Stimulated activated CD4-positive, alpha-beta T cell treated with anti-CD3 and anti-CD28 coated beads, Interleukin-15, amount 100 ng/mL, for 24 hours (primary cell): Measurements from ENCODE around the gene MCTP2.

Source experiments
- DNase-seq: peaks from one replicate; pipeline ENCODE4 v3.0.0-alpha.2; 2020

Gene MCTP2

DNA sequence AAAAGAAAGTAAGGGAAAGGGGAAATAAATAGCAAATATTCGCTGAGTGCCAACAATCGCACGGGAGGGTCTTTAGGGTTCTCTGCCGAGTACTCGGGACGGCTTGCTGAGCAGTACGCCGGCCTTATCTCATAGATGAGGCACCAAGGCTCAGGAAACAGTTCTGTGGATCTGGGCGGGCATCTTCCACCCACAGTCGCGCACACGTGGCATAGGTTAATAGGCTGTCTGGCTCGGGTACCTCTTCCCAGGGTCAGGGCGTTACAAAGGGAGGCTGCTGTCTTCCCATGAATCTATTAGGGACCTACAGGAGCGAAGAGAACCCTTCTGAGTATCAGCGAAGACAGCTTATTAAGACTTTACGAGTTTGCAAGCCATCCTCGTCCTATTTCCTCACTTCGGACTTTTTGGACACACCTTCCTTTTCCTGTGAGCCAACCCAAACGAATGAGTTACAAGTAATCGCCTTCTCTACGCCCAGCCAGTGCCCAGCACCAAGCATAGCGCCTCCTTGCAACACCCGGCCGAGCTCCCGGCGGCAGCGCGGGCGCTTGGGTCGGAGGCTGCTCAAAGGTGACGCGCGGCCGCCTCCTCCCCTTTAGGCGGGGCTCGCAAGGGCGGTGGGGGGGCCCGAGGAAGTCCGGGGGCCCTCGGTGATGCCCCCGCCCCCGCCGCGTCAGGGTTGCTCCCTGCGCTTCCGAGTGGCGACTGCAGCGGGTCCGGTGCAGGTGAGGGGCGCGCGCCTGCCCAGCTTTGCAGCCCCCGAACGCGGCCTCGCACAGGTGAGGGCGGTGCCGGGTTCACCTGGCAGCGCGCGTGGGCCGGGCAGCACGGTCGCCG is at the start of gene MCTP2:
TSS of gene MCTP2 (plus strand) at position 679 of the 840 bp plus-strand sequence. CDS start 66,705 bp downstream, outside the sequence.
- peak; percentile 87 for DNase-seq

GRCh38 chr15:94182883-94183282 is 48.5 kb upstream of the MCTP2 start:
- no peak for DNase-seq

- no peak for DNase-seq
Measured at GRCh38 chr15:94185547-94186236, 45.7 kb upstream of the MCTP2 start.

DNA sequence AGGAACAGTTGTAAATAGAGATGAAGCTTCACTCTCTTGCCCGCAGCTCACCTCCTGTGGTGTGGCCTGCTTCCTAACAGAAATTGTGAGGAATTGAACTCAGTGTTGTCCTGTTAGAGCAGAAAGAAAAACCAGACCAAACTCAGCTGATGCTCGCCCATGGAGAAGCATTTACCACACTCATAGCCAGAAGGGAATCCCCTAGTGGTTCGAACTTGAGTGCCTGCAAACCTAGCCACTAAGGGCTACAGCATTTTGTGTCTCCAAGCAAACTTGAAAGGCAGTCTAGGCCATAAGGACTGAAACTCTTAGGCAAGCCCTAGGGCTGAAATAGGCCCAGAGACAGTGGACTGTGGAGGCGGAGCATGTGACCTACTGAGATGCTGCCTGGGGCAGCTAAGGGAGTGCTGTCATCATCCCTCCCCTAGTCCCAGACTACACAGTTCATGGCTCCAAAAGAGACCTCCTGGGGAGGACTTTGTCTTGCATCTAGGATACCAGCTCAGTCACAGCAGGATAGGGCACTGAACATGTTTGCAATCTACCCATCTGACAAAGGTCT is 44.5 kb upstream of the MCTP2 start:
- no peak for DNase-seq

GRCh38 chr15:94193906-94194305 is 37.5 kb upstream of the MCTP2 start:
- no peak for DNase-seq

DNA sequence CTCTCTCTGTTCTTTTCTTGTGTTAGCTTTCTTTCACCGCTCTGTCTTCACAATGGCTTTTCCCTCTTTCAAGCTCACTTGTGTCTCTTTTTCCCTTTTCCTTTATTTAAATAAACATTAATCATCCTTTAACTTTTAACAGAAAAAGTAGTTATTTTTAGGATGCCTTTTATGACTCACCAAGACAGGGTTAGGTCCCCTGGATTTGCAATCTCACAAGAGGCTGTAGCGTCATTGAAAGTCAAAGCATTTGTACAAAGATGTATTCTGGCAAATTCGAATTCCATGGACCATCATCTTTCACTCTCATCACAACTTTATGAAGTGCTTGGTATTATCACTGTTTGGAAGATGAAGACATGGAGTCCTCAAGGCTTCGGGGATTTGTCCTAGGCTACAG is 34.8 kb upstream of the MCTP2 start:
- DNase-seq = no peak

DNA sequence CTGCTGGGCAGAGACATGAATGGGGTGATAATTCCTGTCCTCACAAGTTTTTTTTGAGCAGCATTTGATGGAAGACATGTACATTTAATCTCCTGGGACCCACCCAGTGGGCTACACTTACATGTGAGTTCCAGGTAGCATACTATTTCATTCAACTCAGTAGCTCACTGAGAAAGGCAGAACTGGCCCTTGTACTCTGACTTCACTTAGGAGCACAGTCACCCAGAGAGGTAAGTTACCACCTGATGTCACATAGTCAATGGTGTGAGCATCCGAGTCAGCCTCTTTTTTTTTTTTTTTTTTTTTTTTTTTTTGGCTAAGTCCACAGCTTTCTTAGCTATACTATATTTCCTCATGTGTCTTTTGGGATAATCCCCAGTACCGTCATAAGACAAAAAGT is 32.7 kb upstream of the MCTP2 start:
- no peak for DNase-seq

GRCh38 chr15:94199725-94200124 is 31.6 kb upstream of the MCTP2 start:
- no peak for DNase-seq

DNA sequence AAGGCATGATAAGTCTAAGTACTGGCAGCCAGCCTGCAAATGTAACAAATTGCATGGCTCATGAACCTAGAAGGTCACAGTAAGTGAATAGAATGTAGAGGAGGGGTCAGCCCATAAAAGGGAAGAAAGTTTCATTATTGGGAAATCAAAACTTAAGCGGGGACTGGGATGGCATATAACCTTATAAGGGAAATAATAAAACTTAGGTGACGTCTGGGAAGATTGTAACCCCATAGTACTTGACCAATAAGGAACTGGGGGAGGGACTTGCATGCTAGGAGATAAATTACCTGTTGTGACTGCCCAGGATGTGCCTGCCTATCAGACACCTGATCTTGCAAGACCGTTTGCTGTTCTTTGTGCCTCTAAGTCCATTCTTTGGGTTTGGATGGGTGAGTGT is 28.1 kb upstream of the MCTP2 start:
- no peak for DNase-seq

DNA sequence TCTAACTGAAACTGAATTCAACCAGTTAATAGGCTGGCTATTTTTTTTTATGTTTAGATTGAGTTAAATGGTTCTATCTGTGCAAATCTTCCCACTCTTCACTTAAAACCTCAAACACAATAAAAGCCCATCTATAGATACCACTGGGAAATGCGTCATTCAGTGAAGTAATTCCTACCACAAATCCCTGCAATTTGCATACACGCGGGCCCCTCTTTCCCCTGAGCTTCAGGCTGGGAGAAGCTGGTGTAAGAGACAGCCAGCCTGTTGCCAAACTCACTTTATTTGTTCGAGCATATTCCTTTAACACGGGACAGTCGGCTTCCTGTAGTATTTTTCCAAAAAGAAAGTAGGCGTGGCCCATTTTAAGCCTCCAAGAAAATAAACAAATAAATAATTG is 26.0 kb upstream of the MCTP2 start:
- peak; percentile 23 for DNase-seq

DNA sequence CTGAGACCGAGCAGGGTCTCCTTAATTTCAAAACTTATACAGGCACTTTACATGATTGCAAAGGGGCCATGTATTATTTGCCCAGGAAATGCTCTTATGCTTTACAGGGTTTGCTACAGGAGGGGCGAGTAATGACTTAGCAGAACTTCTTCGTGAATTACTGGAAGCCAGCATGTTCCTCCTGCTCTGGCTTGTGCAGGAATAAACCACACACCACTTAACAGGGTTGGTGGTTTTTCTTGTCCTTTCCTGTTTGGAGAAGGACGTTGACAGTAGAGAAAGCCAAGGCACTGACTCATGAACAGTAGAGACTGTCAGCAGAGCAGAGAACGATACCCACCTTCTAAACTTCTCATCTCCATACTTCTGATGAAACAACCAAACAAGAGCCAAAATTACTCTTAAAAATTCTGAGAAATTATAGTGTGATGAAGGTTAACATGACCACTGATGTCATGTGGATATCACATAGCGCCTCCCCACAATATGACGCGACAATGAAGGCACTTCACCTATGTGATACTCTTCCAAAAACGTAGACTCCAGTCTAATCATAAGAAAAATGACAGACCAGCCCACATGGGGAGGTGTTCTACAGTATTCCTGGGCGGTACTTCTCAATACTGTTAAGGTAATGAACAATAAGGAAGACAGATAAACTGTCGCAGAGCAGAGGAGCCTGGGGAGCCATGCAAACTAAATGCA is 24.7 kb upstream of the MCTP2 start:
- peak; percentile 52 for DNase-seq

DNA sequence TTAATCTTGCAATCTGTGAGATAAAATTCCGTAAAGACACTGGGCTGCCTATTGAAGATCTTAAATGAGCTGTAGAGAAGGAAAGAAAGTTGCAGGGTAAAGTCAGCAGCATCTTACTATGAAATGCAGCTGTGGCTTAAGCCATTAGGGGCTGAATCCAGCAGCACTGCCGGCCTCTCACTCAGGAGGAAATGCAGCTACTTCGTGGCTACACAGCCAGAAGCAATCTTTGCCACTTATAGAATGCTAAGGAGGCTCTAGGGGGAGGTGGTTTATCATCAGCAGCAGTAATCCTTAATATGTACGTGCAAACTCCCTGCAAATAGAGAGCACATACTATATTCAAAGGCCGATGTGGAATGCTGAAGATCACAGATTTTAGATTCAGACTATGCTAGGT is 19.1 kb upstream of the MCTP2 start:
- DNase-seq = no peak

DNA sequence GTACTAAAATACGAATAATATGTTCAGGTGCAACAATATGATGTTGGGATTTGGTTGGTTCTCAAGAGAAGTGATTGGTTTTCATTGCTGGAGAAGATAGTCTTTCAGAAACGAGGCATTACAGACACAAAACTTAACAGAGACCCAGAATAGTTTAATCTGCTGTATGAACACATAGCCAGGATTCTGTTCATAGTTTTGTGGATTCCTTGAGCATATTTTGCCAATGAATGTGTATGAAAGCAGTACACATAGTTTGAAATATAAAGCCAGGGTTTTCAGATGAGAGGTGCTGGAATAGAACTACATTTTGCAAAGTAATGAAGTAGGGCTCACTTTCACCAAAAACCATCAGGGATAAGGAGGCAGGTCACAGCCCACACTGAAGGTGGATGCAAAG is 5.7 kb upstream of the MCTP2 start:
- no peak for DNase-seq

GRCh38 chr15:94228611-94229010 is 2.8 kb upstream of the MCTP2 start:
- no peak for DNase-seq

- DNase-seq = peak; percentile 65
Measured at GRCh38 chr15:94229591-94230369, 1.6 kb upstream of the MCTP2 start.

DNA sequence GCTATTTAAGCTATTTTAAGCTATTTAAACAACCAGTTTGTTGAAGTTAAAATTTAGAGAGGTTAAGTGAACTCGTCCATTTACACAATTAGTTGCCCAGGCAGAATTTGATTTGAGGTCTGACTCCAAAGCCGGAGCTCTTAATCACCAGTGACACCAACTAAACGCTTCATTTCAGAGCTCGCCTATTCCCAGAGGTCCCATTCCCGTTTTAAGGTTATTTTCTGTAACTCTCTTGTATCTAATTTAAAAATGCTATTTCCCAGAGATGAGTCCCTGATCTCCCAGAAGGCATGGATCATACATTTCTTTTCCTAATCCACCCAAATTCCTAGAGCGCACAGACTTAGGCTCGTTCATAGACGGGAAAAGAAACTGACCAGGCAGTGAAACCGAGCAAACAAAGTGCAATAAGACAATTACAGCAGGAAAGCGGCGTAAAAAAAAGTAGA is 904 bp upstream of the MCTP2 start:
- DNase-seq = no peak

- DNase-seq = no peak
Measured at GRCh38 chr15:94231723-94232468, 535 bp downstream of the MCTP2 start.

- no peak for DNase-seq
Measured at GRCh38 chr15:94233441-94233840, 2.1 kb downstream of the MCTP2 start.

DNA sequence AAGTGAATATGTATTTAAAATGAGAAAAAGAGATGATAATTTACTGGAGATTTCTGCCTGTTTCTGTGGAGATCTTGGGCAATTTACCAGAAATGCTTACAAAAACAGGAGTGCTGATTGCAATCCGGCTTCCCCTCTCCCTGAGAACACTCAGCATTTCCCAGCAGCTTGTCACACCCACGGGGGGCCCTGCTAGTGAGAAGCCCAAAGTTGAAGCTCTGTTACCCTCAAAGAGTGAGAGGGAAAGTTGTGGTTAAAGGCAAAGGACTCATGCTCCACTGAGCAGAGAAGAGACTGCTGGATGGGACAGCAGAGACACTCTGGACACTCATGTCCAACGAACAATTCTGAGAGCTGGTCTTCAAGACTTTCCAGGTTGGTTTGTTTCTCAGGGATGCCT is 2.9 kb downstream of the MCTP2 start:
- DNase-seq = peak; percentile 73

- DNase-seq = no peak
Measured at GRCh38 chr15:94235041-94235440, 3.7 kb downstream of the MCTP2 start.

GRCh38 chr15:94235646-94236045 is 4.3 kb downstream of the MCTP2 start:
- no peak for DNase-seq

DNA sequence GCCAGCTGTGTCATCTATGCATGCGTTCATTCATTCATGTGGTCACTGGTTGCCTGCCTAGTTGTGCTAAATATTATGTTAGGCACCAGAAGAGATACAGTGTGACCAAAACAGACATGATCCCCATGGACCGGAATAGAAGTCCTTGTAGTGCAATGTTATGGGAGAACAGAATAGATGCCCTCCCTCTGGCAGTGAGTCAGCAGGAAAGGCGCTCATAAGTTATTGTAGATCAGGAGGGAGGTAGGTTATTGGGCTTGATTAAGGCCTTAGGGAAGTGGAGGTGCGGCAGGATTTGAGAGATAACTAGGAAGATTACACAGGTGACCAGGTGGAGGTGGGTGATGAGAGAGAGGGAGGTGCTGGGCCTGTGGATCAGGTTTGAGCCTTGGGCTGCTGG is 5.2 kb downstream of the MCTP2 start:
- DNase-seq = no peak
